Measurements from ENCODE around the gene TTLL3. TPM values are rescaled to one million over a fixed set of nuclear protein-coding genes. Genes with fewer than 3 reads are reported as not detected.

Gene TTLL3
- total and polyA plus RNA-seq, 2 of the 13 experiments (the other 11 are each of a cell fraction or from before 2014, with no cell fraction given): 9.5 to 51.2 TPM

GRCh38 chr3:9862391-9863057 is 52.5 kb downstream of the TTLL3 start (continued):
- TF ChIP-seq RNF219 (CRISPR knock-in tag; IDR thresholded peaks at IDR 0.05): no peak
- peak; percentile 66 for TF ChIP-seq RBFOX2 (IDR thresholded peaks at IDR 0.05; ENCODE audit: low read depth, low read length)
- TF ChIP-seq HNRNPK (IDR thresholded peaks at IDR 0.05; ENCODE audit: low read depth, low read length, poor library complexity, severe bottlenecking): peak; percentile 70
- TF ChIP-seq, protein P1, sequence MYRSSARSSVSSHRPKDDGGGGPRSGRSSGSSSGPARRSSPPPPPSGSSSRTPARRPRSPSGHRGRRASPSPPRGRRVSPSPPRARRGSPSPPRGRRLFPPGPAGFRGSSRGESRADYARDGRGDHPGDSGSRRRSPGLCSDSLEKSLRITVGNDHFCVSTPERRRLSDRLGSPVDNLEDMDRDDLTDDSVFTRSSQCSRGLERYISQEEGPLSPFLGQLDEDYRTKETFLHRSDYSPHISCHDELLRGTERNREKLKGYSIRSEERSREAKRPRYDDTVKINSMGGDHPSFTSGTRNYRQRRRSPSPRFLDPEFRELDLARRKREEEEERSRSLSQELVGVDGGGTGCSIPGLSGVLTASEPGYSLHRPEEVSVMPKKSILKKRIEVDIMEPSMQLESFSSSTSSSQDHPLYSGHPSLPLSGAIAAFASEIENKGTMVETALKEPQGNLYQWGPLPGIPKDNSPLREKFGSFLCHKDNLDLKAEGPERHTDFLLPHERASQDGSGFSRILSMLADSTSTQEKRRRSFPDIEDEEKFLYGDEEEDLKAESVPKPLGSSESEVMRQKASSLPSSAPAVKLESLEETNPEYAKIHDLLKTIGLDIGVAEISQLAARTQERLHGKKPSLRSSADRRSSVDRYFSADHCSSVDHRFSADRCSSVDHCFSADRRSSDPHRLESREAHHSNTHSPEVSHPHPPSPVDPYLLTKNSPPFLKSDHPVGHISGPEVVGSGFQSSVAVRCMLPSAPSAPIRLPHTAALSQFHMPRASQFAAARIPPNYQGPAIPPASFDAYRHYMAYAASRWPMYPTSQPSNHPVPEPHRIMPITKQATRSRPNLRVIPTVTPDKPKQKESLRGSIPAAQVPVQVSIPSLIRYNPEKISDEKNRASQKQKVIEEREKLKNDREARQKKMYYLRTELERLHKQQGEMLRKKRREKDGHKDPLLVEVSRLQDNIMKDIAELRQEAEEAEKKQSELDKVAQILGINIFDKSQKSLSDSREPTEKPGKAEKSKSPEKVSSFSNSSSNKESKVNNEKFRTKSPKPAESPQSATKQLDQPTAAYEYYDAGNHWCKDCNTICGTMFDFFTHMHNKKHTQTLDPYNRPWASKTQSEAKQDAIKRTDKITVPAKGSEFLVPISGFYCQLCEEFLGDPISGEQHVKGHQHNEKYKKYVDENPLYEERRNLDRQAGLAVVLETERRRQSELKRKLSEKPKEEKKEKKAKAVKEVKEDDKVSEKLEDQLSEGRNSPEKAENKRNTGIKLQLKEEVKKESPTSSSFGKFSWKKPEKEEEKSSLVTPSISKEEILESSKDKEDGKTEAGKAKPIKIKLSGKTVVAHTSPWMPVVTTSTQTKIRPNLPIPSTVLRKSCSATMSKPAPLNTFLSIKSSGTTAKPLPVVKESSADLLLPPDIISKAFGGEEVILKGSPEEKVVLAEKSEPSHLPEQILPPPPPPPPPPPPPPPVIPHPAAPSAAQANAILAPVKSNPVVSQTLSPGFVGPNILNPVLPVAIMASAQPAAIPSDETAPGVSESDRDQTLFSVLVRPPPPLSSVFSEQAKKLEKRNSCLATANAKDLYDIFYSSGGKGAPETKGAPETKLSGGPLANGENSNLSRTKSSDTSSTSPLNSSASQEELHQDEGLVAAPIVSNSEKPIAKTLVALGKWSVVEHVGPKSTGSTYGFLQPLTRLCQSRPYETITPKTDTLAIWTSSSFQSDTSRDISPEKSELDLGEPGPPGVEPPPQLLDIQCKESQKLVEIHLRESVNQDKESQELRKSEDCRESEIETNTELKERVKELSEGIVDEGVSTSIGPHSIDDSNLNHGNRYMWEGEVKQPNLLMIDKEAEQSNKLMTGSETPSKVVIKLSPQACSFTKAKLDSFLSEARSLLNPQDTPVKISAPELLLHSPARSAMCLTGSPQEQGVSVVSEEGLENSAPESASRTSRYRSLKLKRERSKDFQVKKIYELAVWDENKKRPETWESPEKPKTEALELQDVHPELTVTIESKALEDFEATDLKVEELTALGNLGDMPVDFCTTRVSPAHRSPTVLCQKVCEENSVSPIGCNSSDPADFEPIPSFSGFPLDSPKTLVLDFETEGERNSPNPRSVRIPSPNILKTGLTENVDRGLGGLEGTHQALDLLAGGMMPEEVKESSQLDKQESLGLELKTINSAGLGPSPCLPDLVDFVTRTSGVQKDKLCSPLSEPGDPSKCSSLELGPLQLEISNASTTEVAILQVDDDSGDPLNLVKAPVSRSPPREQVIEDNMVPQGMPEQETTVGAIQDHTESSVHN (CRISPR knock-in tag; IDR thresholded peaks at IDR 0.05): no peak
- 0 out of 2 replicates have a peak, but pooled peaks have one; percentile 12 for TF ChIP-seq KLF9 (CRISPR knock-in tag; IDR thresholded peaks at IDR 0.05; ENCODE audit: low read depth)
- TF ChIP-seq ZNF550 (CRISPR knock-in tag; IDR thresholded peaks at IDR 0.05; ENCODE audit: borderline replicate concordance): no peak
- TF ChIP-seq, protein P2, sequence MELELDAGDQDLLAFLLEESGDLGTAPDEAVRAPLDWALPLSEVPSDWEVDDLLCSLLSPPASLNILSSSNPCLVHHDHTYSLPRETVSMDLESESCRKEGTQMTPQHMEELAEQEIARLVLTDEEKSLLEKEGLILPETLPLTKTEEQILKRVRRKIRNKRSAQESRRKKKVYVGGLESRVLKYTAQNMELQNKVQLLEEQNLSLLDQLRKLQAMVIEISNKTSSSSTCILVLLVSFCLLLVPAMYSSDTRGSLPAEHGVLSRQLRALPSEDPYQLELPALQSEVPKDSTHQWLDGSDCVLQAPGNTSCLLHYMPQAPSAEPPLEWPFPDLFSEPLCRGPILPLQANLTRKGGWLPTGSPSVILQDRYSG (CRISPR knock-in tag; IDR thresholded peaks at IDR 0.05): peak; percentile 40; the same call in 1 of the 2 replicates
- no peak for TF ChIP-seq ETV6 (CRISPR knock-in tag; conservative IDR thresholded peaks at IDR 0.05)
- no peak for TF ChIP-seq JUN (CRISPR knock-in tag; IDR thresholded peaks at IDR 0.05)
- TF ChIP-seq ETS1 (CRISPR knock-in tag; IDR thresholded peaks at IDR 0.05): no peak
- TF ChIP-seq ZNF598 (CRISPR knock-in tag; IDR thresholded peaks at IDR 0.05; ENCODE audit: borderline replicate concordance): no peak
- TF ChIP-seq, protein P3, sequence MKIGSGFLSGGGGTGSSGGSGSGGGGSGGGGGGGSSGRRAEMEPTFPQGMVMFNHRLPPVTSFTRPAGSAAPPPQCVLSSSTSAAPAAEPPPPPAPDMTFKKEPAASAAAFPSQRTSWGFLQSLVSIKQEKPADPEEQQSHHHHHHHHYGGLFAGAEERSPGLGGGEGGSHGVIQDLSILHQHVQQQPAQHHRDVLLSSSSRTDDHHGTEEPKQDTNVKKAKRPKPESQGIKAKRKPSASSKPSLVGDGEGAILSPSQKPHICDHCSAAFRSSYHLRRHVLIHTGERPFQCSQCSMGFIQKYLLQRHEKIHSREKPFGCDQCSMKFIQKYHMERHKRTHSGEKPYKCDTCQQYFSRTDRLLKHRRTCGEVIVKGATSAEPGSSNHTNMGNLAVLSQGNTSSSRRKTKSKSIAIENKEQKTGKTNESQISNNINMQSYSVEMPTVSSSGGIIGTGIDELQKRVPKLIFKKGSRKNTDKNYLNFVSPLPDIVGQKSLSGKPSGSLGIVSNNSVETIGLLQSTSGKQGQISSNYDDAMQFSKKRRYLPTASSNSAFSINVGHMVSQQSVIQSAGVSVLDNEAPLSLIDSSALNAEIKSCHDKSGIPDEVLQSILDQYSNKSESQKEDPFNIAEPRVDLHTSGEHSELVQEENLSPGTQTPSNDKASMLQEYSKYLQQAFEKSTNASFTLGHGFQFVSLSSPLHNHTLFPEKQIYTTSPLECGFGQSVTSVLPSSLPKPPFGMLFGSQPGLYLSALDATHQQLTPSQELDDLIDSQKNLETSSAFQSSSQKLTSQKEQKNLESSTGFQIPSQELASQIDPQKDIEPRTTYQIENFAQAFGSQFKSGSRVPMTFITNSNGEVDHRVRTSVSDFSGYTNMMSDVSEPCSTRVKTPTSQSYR (CRISPR knock-in tag; IDR thresholded peaks at IDR 0.05; ENCODE audit: borderline replicate concordance): no peak

Data from HepG2 (cell line).